Suprapubic skin (tissue), 4 donors: ENCODE results near the gene MAGEB1.

Experiments used
- EP300 ChIP-seq: sonication (generic); formaldehyde crosslinking; IDR thresholded peaks from one replicate; pipeline ENCODE4 v1.6.1; 2017; ENCODE audit warnings: antibody characterized with exemption
- POLR2A ChIP-seq, 2 donors: fragments of 450-650 bp; IDR thresholded peaks; one replicate each; pipeline ENCODE4 v1.6.1; 2017; ENCODE audit warnings: antibody characterized with exemption in 2 of 2, mild to moderate bottlenecking in 2 of 2, moderate library complexity in 2 of 2
- POLR2AphosphoS5 ChIP-seq, 3 donors: sonication (generic); formaldehyde crosslinking; IDR thresholded peaks; one replicate each; pipeline ENCODE4 v1.6.1; 2017; ENCODE audit warnings: antibody characterized with exemption in 3 of 3
- TF ChIP-seq, protein P1 (sequence below), 2 donors: fragments of 200-600 bp in 1 of 2; fragments of 450-650 bp in 1 of 2; sonication (generic) in 1 of 2; IDR thresholded peaks; one replicate each; pipeline ENCODE4 v1.5.1; 2016 to 2019; ENCODE audit warnings: antibody characterized with exemption in 2 of 2, mild to moderate bottlenecking in 1 of 2, moderate library complexity in 1 of 2

DNA sequence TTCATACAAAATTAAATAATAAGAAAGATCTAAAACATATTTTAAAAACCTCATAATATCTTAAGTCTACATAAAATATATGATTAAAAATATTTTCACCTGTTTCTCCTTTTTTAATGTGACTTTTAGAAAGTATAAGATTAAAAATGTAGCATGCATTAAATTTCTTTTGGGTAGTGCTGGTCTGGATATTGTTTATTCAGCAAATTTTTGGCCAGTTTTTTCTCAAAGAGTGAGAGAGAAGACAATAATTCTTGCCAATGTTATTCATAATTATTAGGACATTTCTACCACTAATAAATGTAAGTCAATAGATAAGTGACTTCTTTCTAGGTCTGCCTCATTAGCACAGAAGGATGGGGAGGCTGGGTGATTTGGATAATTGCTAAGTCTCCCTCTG is 14.1 kb downstream of the MAGEB1 start:
- no peak for TF ChIP-seq POLR2A (IDR thresholded peaks at IDR 0.05)
- no peak for TF ChIP-seq POLR2AphosphoS5 (IDR thresholded peaks at IDR 0.05)
- TF ChIP-seq, protein P1, sequence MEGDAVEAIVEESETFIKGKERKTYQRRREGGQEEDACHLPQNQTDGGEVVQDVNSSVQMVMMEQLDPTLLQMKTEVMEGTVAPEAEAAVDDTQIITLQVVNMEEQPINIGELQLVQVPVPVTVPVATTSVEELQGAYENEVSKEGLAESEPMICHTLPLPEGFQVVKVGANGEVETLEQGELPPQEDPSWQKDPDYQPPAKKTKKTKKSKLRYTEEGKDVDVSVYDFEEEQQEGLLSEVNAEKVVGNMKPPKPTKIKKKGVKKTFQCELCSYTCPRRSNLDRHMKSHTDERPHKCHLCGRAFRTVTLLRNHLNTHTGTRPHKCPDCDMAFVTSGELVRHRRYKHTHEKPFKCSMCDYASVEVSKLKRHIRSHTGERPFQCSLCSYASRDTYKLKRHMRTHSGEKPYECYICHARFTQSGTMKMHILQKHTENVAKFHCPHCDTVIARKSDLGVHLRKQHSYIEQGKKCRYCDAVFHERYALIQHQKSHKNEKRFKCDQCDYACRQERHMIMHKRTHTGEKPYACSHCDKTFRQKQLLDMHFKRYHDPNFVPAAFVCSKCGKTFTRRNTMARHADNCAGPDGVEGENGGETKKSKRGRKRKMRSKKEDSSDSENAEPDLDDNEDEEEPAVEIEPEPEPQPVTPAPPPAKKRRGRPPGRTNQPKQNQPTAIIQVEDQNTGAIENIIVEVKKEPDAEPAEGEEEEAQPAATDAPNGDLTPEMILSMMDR (IDR thresholded peaks at IDR 0.05), result no peak
- no peak for TF ChIP-seq EP300
